ENCODE results near the gene MORC4. TPM values are rescaled to one million over a fixed set of nuclear protein-coding genes. Genes with fewer than 3 reads are reported as not detected.
A peak's percentile ranks its signal among the peaks of the same experiment; 100 is the strongest.

MORC4 gene
- total RNA-seq, 2 experiments from 2014 or later: 11.2 to 11.7 TPM

DNA sequence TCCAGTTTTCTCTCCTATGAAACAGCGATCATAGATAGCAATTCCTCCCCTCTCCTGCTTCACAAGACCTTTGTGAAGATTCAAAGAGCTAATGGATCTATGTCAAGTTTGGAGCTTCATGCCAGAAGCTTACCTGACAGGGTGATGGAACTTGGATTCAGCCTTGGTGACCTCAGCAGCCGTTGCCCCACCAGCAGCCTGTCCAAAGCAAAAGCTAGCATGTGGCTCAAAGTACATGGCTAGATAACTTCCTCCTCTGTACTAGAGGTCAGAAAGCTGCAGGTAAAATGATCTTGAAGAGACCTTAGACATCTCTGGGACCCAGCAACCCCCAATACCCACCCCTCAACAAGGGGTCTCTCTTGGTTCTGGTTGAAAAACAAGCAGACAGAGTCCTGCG, 98.7 kb downstream of the MORC4 start:
- intact Hi-C loops (cut with micrococcal nuclease): no loop called here
- Mint-ChIP-seq H3K27ac (no peak overlapping the region), H3K36me3 (ENCODE audit: low read depth) (no peaks in the 10 kb centered on the region), H3K4me1 (ENCODE audit: low read depth) (peaks cover 2% of the 10 kb centered on the region), H3K4me3 (no peak overlapping the region), H3K27me3 (ENCODE audit: low read depth) (no peaks in the 10 kb centered on the region), H3K9me3 (no peaks in the 10 kb centered on the region)
- no peak for DNase-seq
- CTCF ChIA-PET: no interaction called here

DNA sequence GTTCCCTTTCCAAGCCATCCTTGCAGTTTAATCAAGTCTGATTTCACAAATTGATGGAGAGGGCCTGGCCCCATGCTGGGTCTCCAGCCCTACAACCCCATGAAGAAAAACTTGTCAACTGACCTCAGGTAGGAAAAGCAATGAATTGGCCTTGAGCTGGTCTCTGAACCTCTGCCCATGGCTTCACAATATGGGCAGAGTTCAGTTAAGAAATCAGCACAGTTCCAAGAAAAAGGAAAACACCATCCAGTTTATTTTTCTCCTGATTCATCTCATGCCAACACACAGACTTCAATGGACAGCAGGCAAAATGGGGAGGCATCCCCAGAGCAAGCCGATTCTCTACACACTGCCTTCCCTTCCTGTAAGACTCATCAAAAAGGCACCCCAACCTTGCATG, 100.2 kb downstream of the MORC4 start:
- Mint-ChIP-seq H3K27ac (no peak overlapping the region), H3K4me1 (ENCODE audit: low read depth) (peaks cover 5% of the 10 kb centered on the region), H3K9me3 (no peaks in the 10 kb centered on the region), H3K36me3 (ENCODE audit: low read depth) (no peaks in the 10 kb centered on the region), H3K27me3 (ENCODE audit: low read depth) (no peaks in the 10 kb centered on the region), H3K4me3 (no peak overlapping the region)
- no peak for DNase-seq
- intact Hi-C loops (cut with micrococcal nuclease): loop anchor here (2.0 to 10.0 kb wide), 7 partner anchors 99 to 1167 kb away; partner anchors contain the start of genes NCBP2L and TSC22D3
- CTCF ChIA-PET: no interaction called here

DNA sequence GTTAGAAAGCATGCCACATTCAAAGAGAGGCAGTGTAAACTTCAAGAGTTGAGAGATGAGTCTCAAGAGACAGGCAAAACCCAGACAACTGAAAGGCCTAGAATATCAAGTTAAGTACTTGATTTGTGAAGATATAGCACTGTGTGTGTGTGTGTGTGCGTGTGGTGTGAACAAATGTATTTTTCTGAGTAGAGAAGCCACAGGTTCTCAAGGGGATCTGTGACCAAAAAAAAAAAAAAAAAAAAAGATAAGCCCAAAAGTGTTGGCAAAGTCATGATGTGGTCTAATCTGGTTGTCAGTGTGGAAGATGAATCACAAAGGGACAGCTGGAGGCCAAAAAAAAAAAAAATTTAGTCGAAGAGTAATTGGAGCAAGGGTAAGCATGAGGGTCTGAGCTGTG, 100.7 kb downstream of the MORC4 start:
- no peaks in the 10 kb centered on the region for H3K27me3 Mint-ChIP-seq (ENCODE audit: low read depth)
- intact Hi-C loops (cut with micrococcal nuclease): loop anchor here (2.0 to 10.0 kb wide), 7 partner anchors 100 to 1168 kb away; partner anchors contain the start of genes NCBP2L and TSC22D3
- CTCF ChIA-PET: interaction anchor here (0.9 to 2.9 kb wide), 4 partner anchors 50 to 531 kb away, joined by 3 to 8 read pairs (median 3); no protein-coding TSS in a partner anchor
- DNase-seq: no peak
- H3K9me3 Mint-ChIP-seq: no peaks in the 10 kb centered on the region
- no peak overlapping the region for H3K27ac Mint-ChIP-seq
- peaks cover 5% of the 10 kb centered on the region for H3K4me1 Mint-ChIP-seq (ENCODE audit: low read depth)
- no peak overlapping the region for H3K4me3 Mint-ChIP-seq
- no peaks in the 10 kb centered on the region for H3K36me3 Mint-ChIP-seq (ENCODE audit: low read depth)

DNA sequence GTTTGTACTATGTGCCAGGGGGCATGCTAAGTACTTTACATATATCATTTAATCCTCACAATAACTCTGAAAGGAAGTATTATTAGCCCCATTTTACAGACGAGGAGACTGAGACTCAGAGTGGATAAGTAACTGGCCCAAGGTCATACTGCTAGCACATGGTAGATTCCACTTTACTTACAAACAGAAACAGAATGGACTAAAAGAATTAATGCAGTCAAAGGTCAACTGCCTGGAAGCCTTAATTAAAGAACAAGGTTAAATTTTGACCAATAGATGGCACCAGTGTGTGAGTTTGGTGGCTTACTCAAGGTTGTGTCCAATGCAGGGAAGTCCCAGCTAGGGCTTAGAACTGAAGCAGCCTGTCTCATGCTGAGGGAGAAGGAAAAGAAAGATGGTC, 101.5 kb downstream of the MORC4 start:
- Mint-ChIP-seq H3K27ac (no peak overlapping the region), H3K36me3 (ENCODE audit: low read depth) (no peaks in the 10 kb centered on the region), H3K4me1 (ENCODE audit: low read depth) (peaks cover 5% of the 10 kb centered on the region), H3K4me3 (no peak overlapping the region), H3K9me3 (no peaks in the 10 kb centered on the region), H3K27me3 (ENCODE audit: low read depth) (no peaks in the 10 kb centered on the region)
- DNase-seq: peak; percentile 20
- intact Hi-C loops (cut with micrococcal nuclease): loop anchor here (1.0 to 10.0 kb wide), 8 partner anchors 55 to 1169 kb away; partner anchors contain the start of genes NCBP2L and TSC22D3
- CTCF ChIA-PET: interaction anchor here (0.6 to 2.9 kb wide), 11 partner anchors 23 to 532 kb away, joined by 3 to 8 read pairs (median 3); no protein-coding TSS in a partner anchor

DNA sequence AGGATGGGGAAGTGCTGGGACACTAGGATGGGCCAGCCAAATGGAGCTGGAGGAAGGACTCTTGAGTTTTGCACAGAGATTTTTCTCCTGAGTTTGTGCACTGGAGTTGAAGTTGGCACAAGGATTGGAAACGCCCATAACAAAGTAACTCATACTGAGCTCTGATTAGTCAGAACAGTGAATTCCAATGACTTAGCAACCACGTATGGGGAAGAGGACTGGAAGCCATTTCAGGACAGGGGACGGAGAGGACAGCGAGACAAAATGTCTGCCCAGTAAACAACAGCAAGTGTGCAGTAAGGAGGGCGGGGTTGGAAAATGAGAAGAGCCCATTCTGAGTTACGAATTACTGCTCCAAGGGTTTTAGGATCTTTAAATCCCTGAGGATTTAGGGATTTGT, 102.8 kb downstream of the MORC4 start:
- CTCF ChIA-PET: interaction anchor here (0.7 to 2.9 kb wide), 8 partner anchors 25 to 1025 kb away, joined by 3 to 8 read pairs (median 4); no protein-coding TSS in a partner anchor

DNA sequence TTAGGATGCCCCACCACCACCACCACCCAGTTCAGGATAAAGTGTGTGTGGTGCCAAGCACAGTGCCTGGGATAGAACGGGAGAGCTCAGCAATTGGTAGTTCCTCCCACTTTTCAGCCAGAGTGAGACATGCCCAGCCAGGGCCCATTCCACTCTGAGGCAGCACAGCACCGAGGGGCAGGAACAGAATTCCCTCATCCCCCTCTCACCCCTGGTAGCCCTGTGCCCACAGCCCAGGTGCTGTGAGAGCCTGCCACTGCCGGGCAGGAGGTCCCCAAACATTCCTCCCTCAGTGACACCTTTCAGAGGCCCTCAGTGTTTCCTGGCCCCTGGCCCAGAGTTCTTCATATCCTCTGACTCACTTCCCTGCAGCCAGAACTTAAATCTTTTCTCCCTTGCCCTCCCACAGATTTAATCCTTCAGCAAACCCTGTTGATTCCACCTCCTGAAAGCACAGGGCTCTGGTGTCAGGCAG, 105.0 kb downstream of the MORC4 start:
- CTCF ChIA-PET: interaction anchor here (0.6 to 1.6 kb wide), 11 partner anchors 9 to 771 kb away, joined by 3 to 6 read pairs (median 3); partner anchors contain the start of gene RIPPLY1
- H3K36me3 Mint-ChIP-seq (ENCODE audit: low read depth): no peaks in the 10 kb centered on the region
- DNase-seq: peak; percentile 6
- no peaks in the 10 kb centered on the region for H3K27me3 Mint-ChIP-seq (ENCODE audit: low read depth)
- intact Hi-C loops (cut with micrococcal nuclease): loop anchor here (1.0 to 10.0 kb wide), 6 partner anchors 58 to 1172 kb away; partner anchors contain the start of genes NCBP2L and TSC22D3
- peaks cover 5% of the 10 kb centered on the region for H3K4me1 Mint-ChIP-seq (ENCODE audit: low read depth)
- H3K9me3 Mint-ChIP-seq: no peaks in the 10 kb centered on the region
- no peak overlapping the region for H3K27ac Mint-ChIP-seq
- H3K4me3 Mint-ChIP-seq: no peak overlapping the region

More for the DNA sequence above, 102.8 kb downstream of the MORC4 start:
- H3K4me1 Mint-ChIP-seq (ENCODE audit: low read depth): peaks cover 5% of the 10 kb centered on the region
- no peak overlapping the region for H3K27ac Mint-ChIP-seq
- no peaks in the 10 kb centered on the region for H3K27me3 Mint-ChIP-seq (ENCODE audit: low read depth)
- DNase-seq: no peak
- no peak overlapping the region for H3K4me3 Mint-ChIP-seq
- no peaks in the 10 kb centered on the region for H3K9me3 Mint-ChIP-seq
- no peaks in the 10 kb centered on the region for H3K36me3 Mint-ChIP-seq (ENCODE audit: low read depth)
- intact Hi-C loops (cut with micrococcal nuclease): loop anchor here (5.0 to 10.0 kb wide), 4 partner anchors 412 to 1170 kb away; partner anchors contain the start of genes NCBP2L and TSC22D3

DNA sequence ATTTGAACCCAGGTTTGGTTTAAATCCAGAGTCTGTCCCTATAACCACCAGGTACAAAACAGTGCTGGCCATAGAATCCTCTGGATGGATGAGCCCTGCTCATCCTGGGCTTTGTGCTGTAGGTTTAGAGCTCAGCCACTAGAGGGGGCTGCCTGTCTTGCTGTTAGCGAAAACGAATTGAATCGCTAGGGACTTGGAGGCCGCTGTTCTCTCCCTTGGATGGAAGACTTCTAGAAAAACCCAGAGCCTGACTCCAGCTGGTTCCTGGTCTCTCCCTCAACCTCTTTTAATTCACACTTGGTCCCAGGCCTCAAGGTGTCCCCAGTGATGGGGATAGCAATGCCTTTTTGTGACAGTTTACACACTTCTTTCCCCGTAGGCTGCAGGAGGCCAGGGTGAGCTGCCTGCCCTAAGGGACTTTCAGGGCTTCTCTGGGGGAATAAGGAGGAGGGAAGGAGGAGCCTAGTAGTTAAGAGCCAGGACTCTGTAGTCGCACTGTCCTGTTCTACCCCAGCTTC, 105.6 kb downstream of the MORC4 start:
- no peaks in the 10 kb centered on the region for H3K27me3 Mint-ChIP-seq (ENCODE audit: low read depth)
- peaks cover 5% of the 10 kb centered on the region for H3K4me1 Mint-ChIP-seq (ENCODE audit: low read depth)
- CTCF ChIA-PET: interaction anchor here (0.7 to 1.6 kb wide), 13 partner anchors 9 to 646 kb away, joined by 3 to 6 read pairs (median 3); partner anchors contain the start of gene RIPPLY1
- peak; percentile 64 for DNase-seq
- intact Hi-C loops (cut with micrococcal nuclease): loop anchor here (1.0 to 10.0 kb wide), 4 partner anchors 59 to 1000 kb away; no protein-coding TSS in a partner anchor
- no peaks in the 10 kb centered on the region for H3K36me3 Mint-ChIP-seq (ENCODE audit: low read depth)
- no peak overlapping the region for H3K4me3 Mint-ChIP-seq
- H3K9me3 Mint-ChIP-seq: no peaks in the 10 kb centered on the region
- no peak overlapping the region for H3K27ac Mint-ChIP-seq

DNA sequence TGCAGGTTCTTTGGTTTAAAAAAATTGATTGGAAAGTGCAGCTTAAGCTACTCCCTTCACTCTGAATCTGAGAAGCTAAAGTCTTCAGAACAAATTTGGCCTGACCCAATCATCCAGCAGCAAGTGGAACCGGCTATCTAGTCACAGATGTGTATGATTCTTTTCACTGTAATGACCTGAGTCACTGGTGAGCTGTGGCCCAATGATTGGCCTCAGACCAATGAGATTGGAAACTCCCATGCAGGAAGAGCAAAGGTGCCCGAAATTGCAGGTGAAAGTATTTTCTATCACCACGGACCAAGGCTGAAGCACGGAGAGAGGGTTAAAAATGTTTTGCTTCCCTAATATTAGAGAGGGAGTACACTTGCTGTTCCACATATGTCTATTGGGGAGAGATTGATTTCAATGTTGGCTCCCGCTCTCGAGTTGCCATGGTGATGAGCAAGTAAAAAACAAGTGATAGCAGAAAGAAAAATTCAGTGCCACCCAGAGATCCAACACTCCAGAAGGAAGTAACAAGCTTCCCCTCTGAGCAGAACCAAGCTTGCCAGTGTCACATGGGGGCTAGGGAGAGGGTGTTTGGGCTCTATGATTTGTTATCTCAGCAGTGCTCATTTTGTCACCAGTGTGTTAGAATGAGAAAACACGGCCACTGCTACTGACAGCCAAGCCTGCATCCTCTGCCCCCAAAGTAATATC, 108.1 kb downstream of the MORC4 start:
- Mint-ChIP-seq H3K4me3 (no peak overlapping the region), H3K9me3 (no peaks in the 10 kb centered on the region), H3K27me3 (ENCODE audit: low read depth) (no peaks in the 10 kb centered on the region), H3K27ac (no peak overlapping the region), H3K4me1 (ENCODE audit: low read depth) (peaks cover 3% of the 10 kb centered on the region), H3K36me3 (ENCODE audit: low read depth) (no peaks in the 10 kb centered on the region)
- CTCF ChIA-PET: interaction anchor here (1.6 kb wide), 1 partner anchor 16 kb away, joined by 3 read pairs; no protein-coding TSS in a partner anchor
- intact Hi-C loops (cut with micrococcal nuclease): loop anchor here (10.0 kb wide), 2 partner anchors 407 to 1003 kb away; no protein-coding TSS in a partner anchor
- no peak for DNase-seq

Other genes starting within 250 kb of the MORC4 start
- 1 to 10 TPM; 1.2 TPM for gene TBC1D8B, start 197.5 kb downstream of the MORC4 start, total RNA-seq
- not detected for gene RIPPLY1, start 96.9 kb downstream of the MORC4 start, total RNA-seq
- not detected for gene CLDN2, start 79.8 kb downstream of the MORC4 start, total RNA-seq
- 10 to 100 TPM; 10.4 to 11.1 TPM for gene RBM41, start 118.6 kb upstream of the MORC4 start, total RNA-seq
- 1 to 10 TPM; 3.6 TPM for gene NUP62CL, start 206.2 kb upstream of the MORC4 start, total RNA-seq
- not detected for gene DNAAF6, start 206.4 kb upstream of the MORC4 start, total RNA-seq

Data from activated naive CD4-positive, alpha-beta T cell treated with anti-CD3 and anti-CD28 coated beads for 36 hours (primary cell).